Caco-2 (cell line): ENCODE data around the gene AMHR2. TPM values are rescaled to one million over a fixed set of nuclear protein-coding genes. Genes with fewer than 3 reads are reported as not detected.
A peak's percentile ranks its signal among the peaks of the same experiment; 100 is the strongest.
"Not testable (repeated sequence)": the region's sequence is repeated elsewhere in the genome, so short reads cannot be mapped to it uniquely, and the experiment has no call there.

Source experiments
- BruUV-seq: library from RNA; stranded (reverse); fragments of 400-500 nt; replicated peaks from 2 replicates; lab custom pipeline; 2021; lab: Mats Ljungman, UMichigan
- CTCF ChIA-PET: fragments of 300-600 bp; sonication (Branson Sonifier 250); formaldehyde crosslinking; loops from one replicate; lab custom pipeline; 2022; ENCODE audit warnings: antibody characterized with exemption; lab: Charles Lee
- POLR2A ChIA-PET: fragments of 300-600 bp; sonication (Branson Sonifier 250); formaldehyde crosslinking; loops from one replicate; lab custom pipeline; 2022; ENCODE audit warnings: antibody characterized with exemption; lab: Charles Lee
- DNase-seq, 2 experiments: peaks; one replicate each; pipeline versions ENCODE4 v3.0.0 to v3.0.0-alpha.2; 2020 to 2022
- H3K27me3 ChIP-seq: replicated peaks from 2 replicates; pipeline ENCODE4 v1.6.0; 2011; ENCODE audit warnings: low read length; ENCODE audit not compliant: control insufficient read depth, insufficient read depth
- H3K36me3 ChIP-seq: 2 replicates; pipeline ENCODE4 v1.5.1; 2011; ENCODE audit warnings: low read length; ENCODE audit not compliant: control insufficient read depth, insufficient read depth
- H3K4me1 ChIP-seq: fragments of 250-450 bp; sonication (Bioruptor Pico); 2 replicates; pipeline ENCODE4 v1.5.1; 2020; ENCODE audit warnings: mild to moderate bottlenecking
- H3K4me3 ChIP-seq: 2 replicates; pipeline ENCODE4 v1.5.1; 2011; ENCODE audit warnings: low read depth, mild to moderate bottlenecking, control low read depth, low read length
- H3K9me3 ChIP-seq: fragments of 250-450 bp; sonication (Bioruptor Pico); 2 replicates; pipeline ENCODE4 v1.5.1; 2020; ENCODE audit warnings: mild to moderate bottlenecking, moderate library complexity
- H3K27ac Mint-ChIP-seq: one replicate; pipeline ENCODE4 v1.8.0; 2022; ENCODE audit warnings: mixed read lengths; ENCODE audit not compliant: unreplicated experiment
- H3K27me3 Mint-ChIP-seq: one replicate; pipeline ENCODE4 v1.8.0; 2022; ENCODE audit warnings: mixed read lengths; ENCODE audit not compliant: insufficient read depth, unreplicated experiment
- H3K36me3 Mint-ChIP-seq: one replicate; pipeline ENCODE4 v1.8.0; 2022; ENCODE audit warnings: mild to moderate bottlenecking, mixed read lengths; ENCODE audit not compliant: insufficient read depth, unreplicated experiment
- H3K4me1 Mint-ChIP-seq: one replicate; pipeline ENCODE4 v1.8.0; 2022; ENCODE audit warnings: low read depth, mixed read lengths; ENCODE audit not compliant: unreplicated experiment
- H3K4me3 Mint-ChIP-seq: one replicate; pipeline ENCODE4 v1.8.0; 2022; ENCODE audit warnings: mild to moderate bottlenecking, moderate library complexity, mixed read lengths; ENCODE audit not compliant: unreplicated experiment
- H3K9me3 Mint-ChIP-seq: one replicate; pipeline ENCODE4 v1.8.0; 2022; ENCODE audit warnings: mixed read lengths; ENCODE audit not compliant: unreplicated experiment
- intact Hi-C: fragments of 100-400 bp; cut with micrococcal nuclease; formaldehyde crosslinking; loops from one replicate; pipeline ENCODE4 v1.10.0; 2022; ENCODE audit not compliant: unreplicated experiment
- total RNA-seq: library from RNA; stranded (reverse); gene quantifications from 2 replicates; pipeline ENCODE4 v1.2.3, GENCODE V29; 2022
- TF ChIP-seq, protein P1 (sequence below), 2 experiments: fragments of 200-600 bp in 1 of 2; IDR thresholded peaks; 1 replicate in 1 of 2; 2 replicates in 1 of 2; pipeline versions ENCODE4 v1.5.1 to v1.8.0; 2011 to 2022; ENCODE audit warnings: antibody characterized with exemption in 1 of 2, control low read depth in 1 of 2, inconsistent platforms in 1 of 2, low read depth in 1 of 2, low read length in 1 of 2, mild to moderate bottlenecking in 1 of 2, moderate library complexity in 1 of 2; ENCODE audit not compliant: insufficient read depth in 1 of 2, severe bottlenecking in 1 of 2, unreplicated experiment in 1 of 2

Gene AMHR2
- total RNA-seq, 1 experiment from 2014 or later: 0.48 TPM

GRCh38 chr12:53441040-53441833, 17.6 kb downstream of the AMHR2 start, which contains the start of gene PRR13:
Gene PRR13, plus strand, starts transcription at chr12:53441734. Its CDS starts 981 bp downstream, at chr12:53442715.
- H3K27ac Mint-ChIP-seq: peak within 1 kb of the TSS; percentile 98
- Histone ChIP-seq H3K4me1 (peaks cover 30% of the 10 kb centered on the region), H3K4me3 (peak within 1 kb of the TSS; percentile 69), H3K27me3 (no peaks in the 10 kb centered on the region), H3K9me3 (no peaks in the 10 kb centered on the region), H3K36me3 (no peaks in the 10 kb centered on the region; the same call in 1 of the 2 replicates)
- H3K4me1 Mint-ChIP-seq: peaks cover 26% of the 10 kb centered on the region
- H3K4me3 Mint-ChIP-seq: peak within 1 kb of the TSS; percentile 85
- peaks cover 45% of the 10 kb centered on the region for H3K36me3 Mint-ChIP-seq
- DNase-seq: peak; percentile 98 to 99
- BruUV-seq: TSS peak; percentile 94
- H3K9me3 Mint-ChIP-seq: no peaks in the 10 kb centered on the region
- ChIA-PET CTCF (interaction anchor here (0.6 to 2.2 kb wide), 6 partner anchors 9 to 120 kb away, joined by 3 to 22 read pairs (median 6); partner anchors contain the start of gene AAAS), POLR2A (interaction anchor here (0.7 to 1.6 kb wide), 5 partner anchors 24 to 120 kb away, joined by 3 to 13 read pairs (median 5); partner anchors contain the start of genes SP1 and TARBP2)
- intact Hi-C loops: loop anchor here (1.0 kb wide), 3 partner anchors 10 to 62 kb away; no protein-coding TSS in a partner anchor
- TF ChIP-seq, protein P1, sequence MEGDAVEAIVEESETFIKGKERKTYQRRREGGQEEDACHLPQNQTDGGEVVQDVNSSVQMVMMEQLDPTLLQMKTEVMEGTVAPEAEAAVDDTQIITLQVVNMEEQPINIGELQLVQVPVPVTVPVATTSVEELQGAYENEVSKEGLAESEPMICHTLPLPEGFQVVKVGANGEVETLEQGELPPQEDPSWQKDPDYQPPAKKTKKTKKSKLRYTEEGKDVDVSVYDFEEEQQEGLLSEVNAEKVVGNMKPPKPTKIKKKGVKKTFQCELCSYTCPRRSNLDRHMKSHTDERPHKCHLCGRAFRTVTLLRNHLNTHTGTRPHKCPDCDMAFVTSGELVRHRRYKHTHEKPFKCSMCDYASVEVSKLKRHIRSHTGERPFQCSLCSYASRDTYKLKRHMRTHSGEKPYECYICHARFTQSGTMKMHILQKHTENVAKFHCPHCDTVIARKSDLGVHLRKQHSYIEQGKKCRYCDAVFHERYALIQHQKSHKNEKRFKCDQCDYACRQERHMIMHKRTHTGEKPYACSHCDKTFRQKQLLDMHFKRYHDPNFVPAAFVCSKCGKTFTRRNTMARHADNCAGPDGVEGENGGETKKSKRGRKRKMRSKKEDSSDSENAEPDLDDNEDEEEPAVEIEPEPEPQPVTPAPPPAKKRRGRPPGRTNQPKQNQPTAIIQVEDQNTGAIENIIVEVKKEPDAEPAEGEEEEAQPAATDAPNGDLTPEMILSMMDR (IDR thresholded peaks at IDR 0.05; ENCODE audit: insufficient read depth in 1 of 2, low read depth in 1 of 2, low read length in 1 of 2, severe bottlenecking in 1 of 2, unreplicated experiment in 1 of 2): no peak
- H3K27me3 Mint-ChIP-seq: no peaks in the 10 kb centered on the region

DNA sequence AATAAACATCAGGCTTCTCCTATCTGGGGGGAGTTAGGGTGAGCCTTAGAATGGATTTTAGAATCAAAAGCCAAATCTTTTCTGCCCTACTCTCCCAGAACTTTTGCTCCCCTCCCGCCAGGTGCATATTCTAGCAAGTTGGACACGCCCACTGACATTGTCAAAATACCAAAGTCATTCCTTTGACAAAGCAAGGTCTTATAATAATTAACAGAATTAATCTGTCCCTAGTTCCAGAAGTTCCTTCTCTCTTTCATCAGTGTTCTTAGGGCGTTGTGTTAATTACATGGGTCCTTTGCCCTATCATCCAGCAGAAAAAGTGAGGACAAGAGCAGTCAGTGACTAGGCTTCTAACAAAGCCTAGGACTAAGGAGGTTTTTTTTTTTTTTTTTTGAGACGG, 20.3 kb downstream of the AMHR2 start:
- TF ChIP-seq, protein P1 (IDR thresholded peaks at IDR 0.05; ENCODE audit: insufficient read depth in 1 of 2, low read depth in 1 of 2, low read length in 1 of 2, severe bottlenecking in 1 of 2, unreplicated experiment in 1 of 2): no peak
- no peaks in the 10 kb centered on the region; the same call in 1 of the 2 replicates for H3K36me3 ChIP-seq
- Mint-ChIP-seq H3K27ac (peak overlapping the region; percentile 98), H3K36me3 (peaks cover 70% of the 10 kb centered on the region), H3K4me3 (peak overlapping the region; percentile 85), H3K27me3 (no peaks in the 10 kb centered on the region), H3K9me3 (no peaks in the 10 kb centered on the region), H3K4me1 (peaks cover 26% of the 10 kb centered on the region)
- H3K27me3 ChIP-seq: no peaks in the 10 kb centered on the region
- intact Hi-C loops: no loop called here
- peak; percentile 73 for DNase-seq
- no peaks in the 10 kb centered on the region for H3K9me3 ChIP-seq
- no TSS peak for BruUV-seq
- POLR2A ChIA-PET: interaction anchor here (0.6 kb wide), 2 partner anchors 11 to 22 kb away, joined by 3 to 6 read pairs; no protein-coding TSS in a partner anchor
- peaks cover 28% of the 10 kb centered on the region for H3K4me1 ChIP-seq
- H3K4me3 ChIP-seq: peak overlapping the region; percentile 17; the same call in 1 of the 2 replicates
- CTCF ChIA-PET: no interaction called here

- H3K9me3 ChIP-seq, H3K27me3 ChIP-seq, H3K36me3 ChIP-seq, DNase-seq, H3K4me3 ChIP-seq, BruUV-seq, H3K9me3 Mint-ChIP-seq, intact Hi-C loops, H3K27me3 Mint-ChIP-seq, CTCF ChIA-PET: not testable (repeated sequence)
- Mint-ChIP-seq H3K36me3 (peaks cover 70% of the 10 kb centered on the region), H3K4me1 (peaks cover 26% of the 10 kb centered on the region), H3K4me3 (peak overlapping the region; percentile 85), H3K27ac (peak overlapping the region; percentile 98)
- POLR2A ChIA-PET: interaction anchor here (0.6 kb wide), 2 partner anchors 12 to 23 kb away, joined by 3 to 6 read pairs; no protein-coding TSS in a partner anchor
- peaks cover 28% of the 10 kb centered on the region for H3K4me1 ChIP-seq
Measured at GRCh38 chr12:53444593-53445325, 21.1 kb downstream of the AMHR2 start.
